Stimulated activated CD4-positive, alpha-beta T cell treated with anti-CD3 and anti-CD28 coated beads, TNF-alpha, amount 100 ng/mL, for 4 hours (primary cell): ENCODE measurements around the gene FSCB.
"Not testable (repeated sequence)": the region's sequence is repeated elsewhere in the genome, so short reads cannot be mapped to it uniquely, and the experiment has no call there.

ENCODE experiments used
- DNase-seq, 3 experiments: peaks; one replicate each; pipeline ENCODE4 v3.0.0-alpha.2; 2020; ENCODE audit warnings: low read depth in 3 of 3

FSCB gene, protein sequence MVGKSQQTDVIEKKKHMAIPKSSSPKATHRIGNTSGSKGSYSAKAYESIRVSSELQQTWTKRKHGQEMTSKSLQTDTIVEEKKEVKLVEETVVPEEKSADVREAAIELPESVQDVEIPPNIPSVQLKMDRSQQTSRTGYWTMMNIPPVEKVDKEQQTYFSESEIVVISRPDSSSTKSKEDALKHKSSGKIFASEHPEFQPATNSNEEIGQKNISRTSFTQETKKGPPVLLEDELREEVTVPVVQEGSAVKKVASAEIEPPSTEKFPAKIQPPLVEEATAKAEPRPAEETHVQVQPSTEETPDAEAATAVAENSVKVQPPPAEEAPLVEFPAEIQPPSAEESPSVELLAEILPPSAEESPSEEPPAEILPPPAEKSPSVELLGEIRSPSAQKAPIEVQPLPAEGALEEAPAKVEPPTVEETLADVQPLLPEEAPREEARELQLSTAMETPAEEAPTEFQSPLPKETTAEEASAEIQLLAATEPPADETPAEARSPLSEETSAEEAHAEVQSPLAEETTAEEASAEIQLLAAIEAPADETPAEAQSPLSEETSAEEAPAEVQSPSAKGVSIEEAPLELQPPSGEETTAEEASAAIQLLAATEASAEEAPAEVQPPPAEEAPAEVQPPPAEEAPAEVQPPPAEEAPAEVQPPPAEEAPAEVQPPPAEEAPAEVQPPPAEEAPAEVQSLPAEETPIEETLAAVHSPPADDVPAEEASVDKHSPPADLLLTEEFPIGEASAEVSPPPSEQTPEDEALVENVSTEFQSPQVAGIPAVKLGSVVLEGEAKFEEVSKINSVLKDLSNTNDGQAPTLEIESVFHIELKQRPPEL

DNA sequence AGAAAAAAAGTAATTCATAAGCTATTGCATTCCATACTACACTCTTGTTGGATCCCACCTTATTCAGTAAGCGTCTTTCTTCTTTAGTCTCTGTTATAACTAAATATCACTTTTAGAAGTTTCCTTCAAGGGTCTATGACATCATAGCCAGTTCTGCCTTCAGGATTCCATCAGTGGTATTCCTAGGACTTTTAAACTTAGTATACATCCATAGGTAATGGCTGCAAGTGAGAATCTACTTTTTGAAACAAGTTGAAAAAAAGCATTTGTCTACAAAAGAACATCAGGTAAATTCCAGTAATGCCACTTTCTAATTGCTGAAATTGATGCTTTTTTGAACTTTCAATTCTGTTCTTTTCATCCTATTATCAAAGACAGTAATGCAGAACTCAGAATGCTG, at the start of gene FSCB:
TSS of gene FSCB (minus strand) at position 101 of the 400 bp plus-strand sequence. CDS start 296 bp downstream, outside the sequence.
- DNase-seq: no peak

DNA sequence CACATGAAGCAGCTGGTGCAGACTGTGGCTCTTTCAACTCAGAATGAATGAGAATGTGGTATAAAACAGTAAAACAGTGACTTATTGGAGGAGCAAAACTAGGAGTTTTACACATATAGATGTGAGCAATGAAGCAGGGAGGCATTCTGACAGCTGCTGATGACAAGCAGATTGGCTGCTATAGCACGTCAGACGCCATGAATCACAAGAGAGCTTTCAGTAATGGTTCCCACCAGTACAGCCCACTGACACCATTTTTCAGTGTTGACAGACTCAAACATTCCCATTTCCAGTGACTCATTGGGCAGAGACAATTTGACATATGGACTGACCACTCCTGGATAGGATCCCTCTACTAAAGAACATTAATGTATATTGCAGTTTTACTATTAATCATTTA, 24.6 kb upstream of the FSCB start:
- DNase-seq: no peak

DNA sequence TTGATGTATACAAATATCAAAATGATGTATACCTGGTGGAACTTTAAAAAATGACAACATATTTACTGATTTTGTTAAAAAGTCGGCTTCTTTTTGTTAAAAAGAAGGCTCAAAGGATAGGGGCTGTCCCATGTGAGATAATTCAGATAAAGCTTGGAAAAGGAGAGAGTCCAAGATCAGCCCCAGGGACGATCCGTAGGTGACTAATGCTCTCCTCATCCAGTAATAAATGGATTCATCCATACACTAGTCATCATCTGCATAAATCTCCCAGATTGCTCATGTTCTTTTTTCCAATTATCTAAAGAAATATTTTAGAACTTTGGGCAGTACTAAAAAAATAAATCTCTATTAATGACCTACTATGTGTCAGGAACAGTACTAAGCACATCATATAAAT, 23.4 kb upstream of the FSCB start:
- DNase-seq: no peak

DNA sequence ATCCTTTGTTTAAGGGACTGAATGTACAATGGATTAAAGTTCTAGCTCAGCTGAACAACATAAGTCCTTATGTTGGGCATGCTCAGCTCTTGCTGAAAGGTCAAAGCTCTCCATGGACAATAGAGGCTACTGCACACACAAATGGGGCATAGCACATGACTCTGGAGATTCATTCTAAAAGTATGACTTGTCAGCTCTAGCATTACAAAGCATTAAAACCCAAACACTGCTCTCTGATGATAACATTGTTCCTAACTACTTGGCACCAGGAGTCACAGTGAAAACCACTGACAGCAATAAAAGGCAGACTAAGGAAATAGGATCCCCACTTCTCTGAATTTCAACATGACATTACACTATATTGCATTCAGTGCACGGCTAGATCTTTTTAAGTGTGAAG, 21.9 kb upstream of the FSCB start:
- DNase-seq: no peak

DNA sequence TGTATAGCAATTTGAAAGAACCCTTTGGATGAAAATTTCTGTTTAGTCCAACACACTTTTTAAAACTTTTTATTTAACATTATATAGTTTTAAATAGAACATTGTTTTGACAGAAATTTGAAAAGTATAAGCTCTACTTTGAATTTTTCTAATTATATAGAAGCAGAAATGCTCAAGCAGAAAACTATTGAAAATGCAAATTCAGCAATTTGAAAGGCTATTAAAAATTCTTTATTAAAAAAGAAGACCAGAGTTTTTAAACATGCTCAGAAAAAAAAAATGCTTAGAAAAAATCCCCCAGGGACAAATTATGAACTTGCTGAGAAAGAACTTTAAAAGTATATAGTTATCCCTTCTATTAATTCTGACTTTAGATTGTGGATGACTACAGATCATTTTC, 21.1 kb upstream of the FSCB start:
- no peak for DNase-seq

DNA sequence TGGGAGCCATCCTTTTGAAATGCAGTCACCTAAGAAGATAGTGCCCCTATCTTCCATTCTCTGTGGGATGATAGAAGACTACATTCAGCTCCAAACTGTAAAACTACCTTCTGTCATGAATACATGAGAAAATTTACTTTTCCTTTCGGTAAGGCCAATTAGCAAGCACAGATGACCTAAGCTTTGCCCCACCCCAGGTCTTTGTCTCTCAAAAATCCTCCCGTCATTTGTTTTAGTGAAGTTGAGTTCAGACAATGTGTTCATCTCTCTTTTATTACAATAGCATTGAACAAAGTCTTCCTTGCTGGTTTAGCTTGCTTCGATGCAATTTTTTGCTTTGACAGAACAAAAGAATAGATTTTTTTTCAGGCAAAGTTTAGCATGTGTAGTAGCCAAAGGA, 18.2 kb upstream of the FSCB start:
- no peak for DNase-seq

DNA sequence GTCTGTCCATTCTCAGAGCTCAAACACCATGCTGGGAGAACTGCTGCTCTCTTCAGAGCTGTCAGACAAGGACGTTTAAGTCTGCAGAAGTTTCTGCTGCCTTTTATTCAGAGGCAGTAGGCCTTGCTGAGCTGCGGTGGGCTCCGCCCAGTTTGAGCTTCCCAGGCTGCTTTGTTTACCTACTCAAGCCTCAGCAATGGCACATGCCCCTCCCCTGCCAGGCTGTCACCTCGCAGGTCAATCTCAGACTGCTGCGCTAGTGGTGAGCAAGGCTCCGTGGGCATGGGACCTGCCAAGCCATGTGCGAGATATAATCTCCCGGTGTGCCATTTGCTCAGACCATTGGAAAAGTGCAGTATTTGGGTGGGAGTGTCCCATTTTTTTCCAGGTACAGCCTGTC, 8.6 kb upstream of the FSCB start:
- not testable (repeated sequence) for DNase-seq

DNA sequence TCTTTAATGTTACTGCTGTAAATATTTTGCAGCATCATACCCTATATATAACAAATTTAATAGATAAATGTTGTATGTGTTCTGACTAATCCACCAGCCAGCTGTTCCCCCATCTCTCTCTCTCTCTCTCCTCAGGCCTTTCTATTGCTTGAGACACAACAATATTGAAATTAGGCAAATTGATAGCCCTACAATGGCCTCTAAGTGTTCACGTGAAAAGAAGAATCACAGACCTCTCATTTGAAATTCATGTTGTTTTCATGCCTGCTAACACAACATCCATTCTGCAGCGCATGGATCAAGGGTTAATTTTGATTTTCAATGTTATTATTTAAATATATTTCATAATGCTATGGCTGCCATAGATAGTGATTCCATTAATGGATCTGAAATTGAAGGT, 1.8 kb upstream of the FSCB start:
- no peak for DNase-seq

DNA sequence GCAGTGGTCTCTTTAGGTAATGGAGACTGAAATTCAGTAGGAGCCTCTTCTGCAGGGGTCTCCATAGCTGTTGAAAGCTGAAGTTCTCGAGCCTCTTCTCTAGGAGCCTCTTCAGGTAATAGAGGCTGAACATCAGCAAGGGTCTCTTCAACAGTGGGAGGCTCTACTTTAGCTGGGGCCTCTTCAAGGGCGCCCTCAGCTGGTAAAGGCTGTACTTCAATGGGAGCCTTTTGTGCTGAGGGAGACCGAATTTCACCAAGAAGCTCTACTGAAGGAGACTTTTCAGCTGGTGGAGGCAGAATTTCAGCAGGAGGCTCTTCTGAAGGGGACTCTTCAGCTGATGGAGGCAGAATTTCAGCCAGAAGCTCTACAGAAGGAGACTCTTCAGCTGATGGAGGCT, 1.5 kb downstream of the FSCB start:
- DNase-seq: no peak

DNA sequence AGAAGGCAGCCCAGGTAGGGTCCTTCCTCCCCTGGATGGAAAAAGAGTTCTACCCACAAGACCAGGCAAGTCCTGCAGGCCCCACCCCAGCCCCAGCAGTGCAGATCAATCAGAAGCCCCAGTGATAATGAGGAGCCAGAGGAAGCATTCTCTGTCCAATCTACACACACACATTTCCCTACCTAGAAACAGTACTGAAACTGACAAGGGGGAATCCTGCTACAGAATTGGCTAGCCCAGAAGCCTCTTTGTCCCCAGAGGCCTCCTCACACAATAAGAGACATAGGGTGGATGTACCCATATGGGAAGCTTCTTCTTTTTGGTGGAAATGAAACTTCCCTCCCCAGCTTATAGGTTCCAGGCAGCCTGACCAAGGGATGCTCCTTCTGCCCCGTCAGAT, 9.9 kb downstream of the FSCB start:
- DNase-seq: no peak

DNA sequence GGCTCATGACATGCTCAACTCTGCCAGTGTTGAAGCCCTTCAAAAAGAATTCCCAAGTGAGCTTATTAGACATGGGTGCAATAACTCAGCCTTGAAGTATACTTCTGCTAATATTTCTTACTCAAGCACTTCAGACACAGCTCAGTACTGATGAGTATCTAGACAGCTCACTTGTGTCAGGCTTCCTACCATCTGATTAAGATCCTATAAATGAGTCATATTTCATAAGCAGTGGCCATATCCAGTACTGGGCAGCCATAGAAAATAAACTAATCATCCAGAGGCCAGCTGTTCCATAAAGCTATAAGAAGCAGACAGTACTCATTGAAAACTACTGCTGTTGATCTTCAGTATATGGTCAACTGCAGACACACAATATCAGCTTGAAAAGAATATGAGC, 12.9 kb downstream of the FSCB start:
- no peak for DNase-seq

DNA sequence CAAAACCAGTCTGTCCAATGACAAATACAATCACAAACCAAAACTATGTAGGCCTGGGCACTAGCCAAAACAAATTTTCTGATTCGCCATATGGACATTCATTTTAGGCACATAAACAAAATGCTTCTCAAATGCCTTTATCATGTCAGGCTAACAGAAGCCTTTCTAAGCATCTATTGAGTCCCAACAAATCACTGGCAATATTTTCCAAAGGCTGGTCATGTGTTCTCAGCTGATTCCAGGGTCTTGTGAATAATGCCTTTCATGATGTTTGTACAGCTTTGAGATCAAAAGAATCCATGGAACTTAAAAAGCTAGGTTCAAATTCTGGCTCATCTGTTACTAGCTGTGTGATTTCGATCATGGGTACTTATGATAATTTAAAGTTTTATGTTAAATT, 16.1 kb downstream of the FSCB start:
- no peak for DNase-seq

DNA sequence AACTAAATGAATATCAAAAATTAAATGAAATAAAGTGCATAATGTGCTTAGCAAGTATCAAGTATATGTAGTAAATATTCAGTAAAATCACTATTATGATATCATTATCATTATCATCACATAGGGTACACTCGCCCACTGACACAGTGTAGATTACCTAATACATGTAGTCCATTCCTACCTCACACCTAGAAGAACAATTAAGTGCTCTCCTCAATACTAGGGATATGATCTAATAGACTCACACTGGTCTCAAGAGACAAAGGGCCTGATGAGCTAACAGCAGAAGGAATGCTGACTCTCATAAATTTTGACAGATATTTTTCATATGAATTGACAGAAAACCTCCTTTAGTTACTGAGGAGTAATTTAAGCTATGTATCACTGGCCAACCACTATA, 29.1 kb downstream of the FSCB start:
- DNase-seq: no peak

DNA sequence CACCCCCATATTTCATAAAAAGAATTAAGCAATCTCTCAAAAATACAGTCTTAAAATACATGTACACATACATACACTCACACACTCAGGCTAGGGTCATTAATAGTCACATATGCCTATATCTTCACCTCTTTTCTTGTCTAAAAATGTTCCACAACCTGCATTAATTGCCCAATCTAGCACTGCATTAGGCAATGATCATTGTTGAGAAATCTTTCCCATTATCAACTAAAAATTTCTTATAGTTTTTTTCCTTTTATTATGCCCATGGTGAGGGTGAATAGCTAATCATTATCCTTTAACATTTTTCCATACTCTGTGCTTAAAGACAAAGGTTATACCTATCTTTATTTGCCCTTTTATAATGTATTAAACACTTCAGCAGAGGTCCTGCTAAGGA, 38.3 kb downstream of the FSCB start:
- no peak for DNase-seq

DNA sequence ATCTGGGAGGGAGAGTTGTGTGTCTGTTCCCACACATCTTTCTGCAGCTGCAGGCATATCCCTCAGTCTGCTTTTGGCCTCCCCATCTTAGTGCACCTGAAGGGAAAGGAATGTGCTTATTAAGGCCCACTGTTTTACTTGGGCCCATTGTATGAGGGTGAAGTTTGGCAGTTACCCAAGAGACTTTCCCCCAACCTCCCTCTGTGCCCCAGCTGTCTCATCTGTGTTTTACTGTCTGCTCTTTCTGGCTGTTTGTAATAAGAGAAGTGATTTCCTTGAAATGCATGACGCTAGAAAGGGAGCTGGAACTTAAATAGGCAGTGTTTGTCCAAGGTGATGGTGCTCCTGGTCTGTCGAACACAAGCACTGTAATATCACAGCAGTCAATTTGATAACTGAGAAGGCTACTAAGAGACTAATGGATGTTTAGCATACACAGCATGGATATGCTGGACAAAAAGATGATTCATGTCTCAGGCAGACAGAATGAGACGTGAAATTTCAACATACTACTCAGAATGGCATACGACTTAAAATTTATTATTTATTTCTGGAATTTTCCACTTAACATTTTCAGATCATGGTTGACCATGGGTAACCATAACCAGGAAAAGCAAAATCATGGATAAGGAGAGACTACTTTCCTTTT, 43.6 kb downstream of the FSCB start:
- DNase-seq: no peak

DNA sequence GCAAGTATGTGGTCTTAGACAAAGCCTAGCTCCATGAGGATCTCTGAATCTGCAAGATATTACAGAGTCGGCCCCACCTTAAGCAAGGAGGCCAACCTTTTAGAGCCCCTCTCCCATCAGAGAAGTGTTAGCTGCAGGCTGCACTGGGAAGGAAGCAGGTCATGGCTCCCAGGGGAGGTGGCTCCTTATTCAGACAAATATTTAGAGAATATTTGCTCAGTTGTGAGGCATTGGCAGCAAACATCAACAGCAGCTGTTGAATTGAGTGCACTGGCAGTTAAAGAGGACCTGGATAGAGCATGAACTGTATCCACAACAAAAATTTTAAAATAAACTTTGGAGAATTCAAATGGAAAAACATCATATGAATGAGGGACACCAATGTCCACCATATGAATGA, 44.7 kb downstream of the FSCB start:
- DNase-seq: no peak

DNA sequence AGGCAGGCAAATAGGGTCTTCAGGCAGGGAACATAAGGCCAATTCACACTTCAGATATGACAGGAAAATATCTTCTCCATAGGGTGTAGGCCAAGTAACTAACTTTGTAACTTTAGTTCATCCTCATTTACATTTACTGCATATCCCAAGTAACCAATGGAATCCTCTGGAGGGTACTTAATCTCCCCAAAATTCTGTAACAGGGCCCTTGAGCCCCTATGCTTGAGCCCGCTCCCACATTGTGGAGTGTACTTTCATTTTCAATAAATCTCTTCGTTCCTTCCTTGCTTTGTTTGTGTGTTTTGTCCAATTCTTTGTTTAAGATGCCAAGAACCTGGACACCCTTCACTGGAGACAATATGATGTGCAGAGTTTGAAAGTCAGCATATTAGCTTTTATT, 45.3 kb downstream of the FSCB start:
- no peak for DNase-seq
